HG03025 (cell line): ENCODE results near the gene POU6F2.

Experiments
- ATAC-seq: cut with Tn5 transposase; IDR thresholded peaks from one replicate; pipeline ENCODE4 v1.9.1; 2021; ENCODE audit warnings: mild to moderate bottlenecking, moderate library complexity; ENCODE audit not compliant: unreplicated experiment, low FRiP score

Gene POU6F2

GRCh38 chr7:39238234-39238869 lies 260.6 kb downstream of the POU6F2 start:
- ATAC-seq: no peak

- no peak for ATAC-seq
Observed at GRCh38 chr7:39240864-39241263, 263.2 kb downstream of the POU6F2 start.

GRCh38 chr7:39247576-39247975 lies 269.9 kb downstream of the POU6F2 start:
- no peak for ATAC-seq

GRCh38 chr7:39248041-39248691 lies 270.5 kb downstream of the POU6F2 start:
- ATAC-seq: no peak

GRCh38 chr7:39248692-39249090 lies 271.0 kb downstream of the POU6F2 start:
- no peak for ATAC-seq

- no peak for ATAC-seq
Observed at GRCh38 chr7:39249635-39250152, 272.0 kb downstream of the POU6F2 start.

GRCh38 chr7:39252916-39253315 lies 275.2 kb downstream of the POU6F2 start:
- no peak for ATAC-seq

GRCh38 chr7:39259391-39260003 lies 281.8 kb downstream of the POU6F2 start:
- no peak for ATAC-seq

- ATAC-seq: no peak
Observed at GRCh38 chr7:39260279-39260844, 282.7 kb downstream of the POU6F2 start.

GRCh38 chr7:39261771-39262170 lies 284.1 kb downstream of the POU6F2 start:
- no peak for ATAC-seq

GRCh38 chr7:39265641-39266591 lies 288.2 kb downstream of the POU6F2 start:
- no peak for ATAC-seq

- no peak for ATAC-seq
Observed at GRCh38 chr7:39269034-39269433, 291.3 kb downstream of the POU6F2 start.

GRCh38 chr7:39270018-39270417 lies 292.3 kb downstream of the POU6F2 start:
- ATAC-seq: no peak

GRCh38 chr7:39271402-39271801 lies 293.7 kb downstream of the POU6F2 start:
- ATAC-seq: no peak

- ATAC-seq: no peak
Observed at GRCh38 chr7:39272111-39272510, 294.4 kb downstream of the POU6F2 start.

GRCh38 chr7:39272691-39273090 lies 295.0 kb downstream of the POU6F2 start:
- ATAC-seq: no peak

- no peak for ATAC-seq
Observed at GRCh38 chr7:39280337-39280736, 302.6 kb downstream of the POU6F2 start.

- no peak for ATAC-seq
Observed at GRCh38 chr7:39285256-39285655, 307.5 kb downstream of the POU6F2 start.

- no peak for ATAC-seq
Observed at GRCh38 chr7:39288303-39288702, 310.6 kb downstream of the POU6F2 start.
